ENCODE measurements around the gene FAM184B. TPM values are rescaled to one million over a fixed set of nuclear protein-coding genes. Genes with fewer than 3 reads are reported as not detected.

Gene FAM184B
- total RNA-seq, 1 donor from 2014 or later, result not detected

GRCh38 chr4:17707671-17708070 is 73.8 kb downstream of the FAM184B start:
- H3K4me3 Mint-ChIP-seq, result no peak overlapping the region
- H3K27ac Mint-ChIP-seq, result no peak overlapping the region
- no peaks in the 10 kb centered on the region for H3K27me3 Mint-ChIP-seq (ENCODE audit: insufficient read depth)
- no peaks in the 10 kb centered on the region for H3K36me3 Mint-ChIP-seq (ENCODE audit: low read depth)
- no peak for DNase-seq (ENCODE audit: low spot score)
- H3K4me1 Mint-ChIP-seq (ENCODE audit: low read depth), result no peaks in the 10 kb centered on the region
- no peaks in the 10 kb centered on the region for H3K9me3 Mint-ChIP-seq
- intact Hi-C loops (cut with micrococcal nuclease), result no loop called here

DNA sequence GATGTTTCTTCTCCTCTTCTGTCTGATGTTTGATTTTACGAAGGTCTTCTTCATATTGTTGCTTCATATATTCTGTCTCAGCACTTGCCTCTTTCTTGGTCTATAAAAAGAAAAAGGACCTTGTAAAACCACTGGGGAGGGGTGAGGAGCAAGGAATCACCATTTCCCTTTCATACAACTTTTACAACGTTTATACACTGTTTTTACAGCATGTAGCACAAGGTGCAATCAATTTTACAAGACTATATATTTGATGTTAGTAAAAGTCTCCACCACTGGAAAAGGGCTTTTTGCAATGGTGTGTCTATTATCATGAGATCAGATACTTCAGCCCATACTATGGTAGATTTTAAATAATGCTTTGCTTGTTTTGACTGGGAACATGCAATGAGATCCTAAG is 76.3 kb downstream of the FAM184B start:
- DNase-seq (ENCODE audit: low spot score), result no peak
- no peaks in the 10 kb centered on the region for H3K36me3 Mint-ChIP-seq (ENCODE audit: low read depth)

GRCh38 chr4:17704020-17704650 is 77.3 kb downstream of the FAM184B start:
- no peaks in the 10 kb centered on the region for H3K36me3 Mint-ChIP-seq (ENCODE audit: low read depth)

More for the DNA sequence above, 76.3 kb downstream of the FAM184B start:
- intact Hi-C loops (cut with micrococcal nuclease), result no loop called here
- H3K9me3 Mint-ChIP-seq, result no peaks in the 10 kb centered on the region
- peaks cover 7% of the 10 kb centered on the region for H3K27me3 Mint-ChIP-seq (ENCODE audit: insufficient read depth)
- no peak overlapping the region for H3K27ac Mint-ChIP-seq
- no peaks in the 10 kb centered on the region for H3K4me1 Mint-ChIP-seq (ENCODE audit: low read depth)
- no peak overlapping the region for H3K4me3 Mint-ChIP-seq

DNA sequence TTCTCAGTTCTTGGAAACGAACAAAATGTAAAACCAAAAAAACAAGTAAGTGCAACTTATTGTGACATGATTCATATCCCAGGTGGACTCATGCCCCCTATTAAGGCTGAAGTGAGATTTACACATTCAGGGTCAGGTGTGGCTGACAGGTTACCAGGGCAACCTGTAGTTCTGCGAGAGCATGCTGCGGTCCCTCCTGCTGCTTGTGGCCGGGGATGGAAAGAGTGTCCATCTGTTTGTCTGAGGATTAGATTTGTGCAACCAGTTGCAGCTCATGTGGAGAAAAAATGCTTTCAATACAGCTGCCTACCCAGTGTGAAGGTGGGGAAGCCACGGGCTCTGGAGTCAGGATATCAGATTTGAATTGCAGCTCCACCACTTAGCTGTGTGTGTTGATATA is 78.8 kb downstream of the FAM184B start:
- H3K4me3 Mint-ChIP-seq, result no peak overlapping the region
- intact Hi-C loops (cut with micrococcal nuclease), result no loop called here
- no peaks in the 10 kb centered on the region for H3K9me3 Mint-ChIP-seq
- no peak for DNase-seq (ENCODE audit: low spot score)
- H3K36me3 Mint-ChIP-seq (ENCODE audit: low read depth), result no peaks in the 10 kb centered on the region
- H3K4me1 Mint-ChIP-seq (ENCODE audit: low read depth), result no peaks in the 10 kb centered on the region
- no peak overlapping the region for H3K27ac Mint-ChIP-seq
- H3K27me3 Mint-ChIP-seq (ENCODE audit: insufficient read depth), result peaks cover 7% of the 10 kb centered on the region

More at GRCh38 chr4:17704020-17704650, 77.3 kb downstream of the FAM184B start:
- no peak overlapping the region for H3K4me3 Mint-ChIP-seq
- DNase-seq (ENCODE audit: low spot score), result no peak
- H3K9me3 Mint-ChIP-seq, result no peaks in the 10 kb centered on the region
- H3K27ac Mint-ChIP-seq, result no peak overlapping the region
- intact Hi-C loops (cut with micrococcal nuclease), result no loop called here
- H3K4me1 Mint-ChIP-seq (ENCODE audit: low read depth), result no peaks in the 10 kb centered on the region
- peaks cover 7% of the 10 kb centered on the region for H3K27me3 Mint-ChIP-seq (ENCODE audit: insufficient read depth)

GRCh38 chr4:17701882-17702281 is 79.5 kb downstream of the FAM184B start:
- H3K36me3 Mint-ChIP-seq (ENCODE audit: low read depth), result no peaks in the 10 kb centered on the region
- H3K27me3 Mint-ChIP-seq (ENCODE audit: insufficient read depth), result peaks cover 11% of the 10 kb centered on the region
- no peaks in the 10 kb centered on the region for H3K4me1 Mint-ChIP-seq (ENCODE audit: low read depth)
- no peaks in the 10 kb centered on the region for H3K9me3 Mint-ChIP-seq
- H3K27ac Mint-ChIP-seq, result no peak overlapping the region
- no peak overlapping the region for H3K4me3 Mint-ChIP-seq
- intact Hi-C loops (cut with micrococcal nuclease), result no loop called here
- no peak for DNase-seq (ENCODE audit: low spot score)

DNA sequence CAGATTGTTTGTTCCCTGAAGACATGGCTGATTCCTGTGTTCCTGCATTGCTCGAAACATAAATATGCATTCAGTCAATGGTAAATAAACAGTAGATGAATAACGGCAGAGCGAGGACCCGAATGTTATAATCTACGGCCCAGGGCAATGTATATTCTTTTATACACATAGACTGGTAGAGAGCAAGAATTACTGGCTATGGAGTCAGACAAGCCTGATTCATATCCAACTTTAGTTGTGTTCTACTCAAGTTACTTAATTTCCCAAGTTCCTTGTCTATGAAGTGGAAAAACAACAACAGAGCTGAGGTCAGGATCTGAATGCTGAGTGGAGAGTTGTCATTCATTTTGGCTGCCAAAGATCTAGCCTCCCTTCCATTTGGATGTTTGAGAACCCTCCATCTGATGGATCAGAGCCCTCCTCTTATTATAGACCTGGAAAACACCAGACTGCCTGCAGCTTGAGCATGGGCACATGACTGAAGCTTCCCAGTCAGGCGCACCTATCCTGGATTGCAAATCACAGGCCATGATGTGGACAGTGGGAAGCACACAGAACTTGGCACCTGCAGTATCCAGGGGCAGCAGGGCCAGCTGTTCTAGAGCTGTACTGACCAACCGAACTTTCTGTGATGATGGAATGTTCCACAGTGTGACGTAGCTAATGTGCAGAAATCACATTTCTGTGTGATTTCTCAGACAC is 80.1 kb downstream of the FAM184B start:
- Mint-ChIP-seq H3K4me3 (no peak overlapping the region), H3K9me3 (no peaks in the 10 kb centered on the region), H3K36me3 (ENCODE audit: low read depth) (no peaks in the 10 kb centered on the region), H3K4me1 (ENCODE audit: low read depth) (no peaks in the 10 kb centered on the region), H3K27me3 (ENCODE audit: insufficient read depth) (peaks cover 11% of the 10 kb centered on the region), H3K27ac (no peak overlapping the region)
- no peak for DNase-seq (ENCODE audit: low spot score)
- intact Hi-C loops (cut with micrococcal nuclease), result no loop called here

- intact Hi-C loops (cut with micrococcal nuclease), result no loop called here
- no peaks in the 10 kb centered on the region for H3K9me3 Mint-ChIP-seq
- no peak overlapping the region for H3K27ac Mint-ChIP-seq
- peaks cover 11% of the 10 kb centered on the region for H3K27me3 Mint-ChIP-seq (ENCODE audit: insufficient read depth)
- no peak for DNase-seq (ENCODE audit: low spot score)
- H3K4me1 Mint-ChIP-seq (ENCODE audit: low read depth), result no peaks in the 10 kb centered on the region
- H3K36me3 Mint-ChIP-seq (ENCODE audit: low read depth), result no peaks in the 10 kb centered on the region
- H3K4me3 Mint-ChIP-seq, result no peak overlapping the region
Measured at GRCh38 chr4:17699380-17699779, 82.0 kb downstream of the FAM184B start.

GRCh38 chr4:17698116-17698515 is 83.3 kb downstream of the FAM184B start:
- Mint-ChIP-seq H3K36me3 (ENCODE audit: low read depth) (no peaks in the 10 kb centered on the region), H3K27ac (no peak overlapping the region), H3K9me3 (no peaks in the 10 kb centered on the region), H3K27me3 (ENCODE audit: insufficient read depth) (peaks cover 11% of the 10 kb centered on the region), H3K4me1 (ENCODE audit: low read depth) (no peaks in the 10 kb centered on the region), H3K4me3 (no peak overlapping the region)
- intact Hi-C loops (cut with micrococcal nuclease), result no loop called here
- no peak for DNase-seq (ENCODE audit: low spot score)

DNA sequence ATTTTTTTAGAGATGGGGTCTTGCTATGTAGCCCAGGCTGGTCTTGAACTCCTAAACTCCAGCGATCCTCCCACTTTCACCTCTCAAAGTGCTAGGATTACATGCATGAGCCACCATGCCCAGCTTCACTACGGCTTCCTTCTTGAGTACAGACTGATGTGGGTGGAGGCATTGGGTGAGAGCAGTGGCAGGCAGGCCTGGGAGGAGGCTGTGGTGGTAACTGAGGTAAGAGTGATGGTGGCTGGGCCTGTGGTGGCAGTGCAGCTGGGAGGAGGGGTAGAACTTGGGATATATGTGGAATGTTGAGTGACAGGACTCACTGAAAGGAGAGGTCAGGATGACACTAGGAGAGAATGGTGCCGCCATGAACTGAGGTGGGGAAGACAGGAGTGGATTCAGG is 86.1 kb downstream of the FAM184B start:
- intact Hi-C loops (cut with micrococcal nuclease), result no loop called here
- Mint-ChIP-seq H3K4me1 (ENCODE audit: low read depth) (no peaks in the 10 kb centered on the region), H3K27me3 (ENCODE audit: insufficient read depth) (peaks cover 6% of the 10 kb centered on the region), H3K4me3 (no peak overlapping the region), H3K36me3 (ENCODE audit: low read depth) (no peaks in the 10 kb centered on the region), H3K9me3 (no peaks in the 10 kb centered on the region), H3K27ac (no peak overlapping the region)
- DNase-seq (ENCODE audit: low spot score), result no peak

- H3K4me1 Mint-ChIP-seq (ENCODE audit: low read depth), result no peaks in the 10 kb centered on the region
- no peaks in the 10 kb centered on the region for H3K9me3 Mint-ChIP-seq
- no peak overlapping the region for H3K4me3 Mint-ChIP-seq
- no peaks in the 10 kb centered on the region for H3K36me3 Mint-ChIP-seq (ENCODE audit: low read depth)
- H3K27ac Mint-ChIP-seq, result no peak overlapping the region
- intact Hi-C loops (cut with micrococcal nuclease), result no loop called here
- DNase-seq (ENCODE audit: low spot score), result no peak
- peaks cover 4% of the 10 kb centered on the region for H3K27me3 Mint-ChIP-seq (ENCODE audit: insufficient read depth)
Measured at GRCh38 chr4:17694552-17694951, 86.9 kb downstream of the FAM184B start.

- Mint-ChIP-seq H3K36me3 (ENCODE audit: low read depth) (no peaks in the 10 kb centered on the region), H3K9me3 (no peaks in the 10 kb centered on the region), H3K4me1 (ENCODE audit: low read depth) (no peaks in the 10 kb centered on the region), H3K4me3 (no peak overlapping the region), H3K27ac (no peak overlapping the region), H3K27me3 (ENCODE audit: insufficient read depth) (no peaks in the 10 kb centered on the region)
- no peak for DNase-seq (ENCODE audit: low spot score)
- intact Hi-C loops (cut with micrococcal nuclease), result no loop called here
Measured at GRCh38 chr4:17690898-17691297, 90.5 kb downstream of the FAM184B start.

DNA sequence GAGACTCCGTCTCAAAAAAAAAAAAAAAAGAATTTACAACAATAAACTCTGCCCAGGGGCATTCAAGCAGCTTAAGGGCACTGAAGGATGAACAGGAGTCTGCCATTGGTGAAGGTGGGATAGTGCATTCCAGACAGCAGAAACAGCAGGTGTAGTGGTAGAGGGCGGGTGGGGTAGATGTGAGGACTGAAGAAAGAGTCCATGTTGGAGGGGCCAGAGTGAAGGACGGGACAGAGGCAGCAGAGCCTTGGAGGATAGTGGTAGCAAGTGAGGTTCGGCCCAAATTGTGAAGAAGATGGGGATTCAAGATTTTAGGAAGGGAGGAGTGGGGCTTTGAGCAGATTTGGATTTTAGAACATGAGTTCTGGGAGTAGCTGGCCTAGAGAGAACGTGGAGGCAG is 91.3 kb downstream of the FAM184B start:
- H3K27ac Mint-ChIP-seq, result no peak overlapping the region
- no peak for DNase-seq (ENCODE audit: low spot score)
- H3K4me1 Mint-ChIP-seq (ENCODE audit: low read depth), result no peaks in the 10 kb centered on the region
- no peak overlapping the region for H3K4me3 Mint-ChIP-seq
- no peaks in the 10 kb centered on the region for H3K27me3 Mint-ChIP-seq (ENCODE audit: insufficient read depth)
- intact Hi-C loops (cut with micrococcal nuclease), result no loop called here
- H3K36me3 Mint-ChIP-seq (ENCODE audit: low read depth), result no peaks in the 10 kb centered on the region
- no peaks in the 10 kb centered on the region for H3K9me3 Mint-ChIP-seq

GRCh38 chr4:17688011-17688441 is 93.4 kb downstream of the FAM184B start:
- H3K4me3 Mint-ChIP-seq, result no peak overlapping the region
- intact Hi-C loops (cut with micrococcal nuclease), result no loop called here
- no peak for DNase-seq (ENCODE audit: low spot score)
- no peaks in the 10 kb centered on the region for H3K4me1 Mint-ChIP-seq (ENCODE audit: low read depth)
- H3K27ac Mint-ChIP-seq, result no peak overlapping the region
- H3K36me3 Mint-ChIP-seq (ENCODE audit: low read depth), result no peaks in the 10 kb centered on the region
- H3K9me3 Mint-ChIP-seq, result no peaks in the 10 kb centered on the region
- no peaks in the 10 kb centered on the region for H3K27me3 Mint-ChIP-seq (ENCODE audit: insufficient read depth)
